Measurements from ENCODE around the gene ATP13A3. TPM values are rescaled to one million over a fixed set of nuclear protein-coding genes. Genes with fewer than 3 reads are reported as not detected.

The ATP13A3 gene

Small RNAs within 50 kb of the gene (small RNA-seq; reads per million reads assigned to genes)
- gene AC108676.2 (ENCODE audit: insufficient read depth) (not detected), gene RNU6-1101P (ENCODE audit: insufficient read depth) (not detected)

Measured in mesendoderm (in vitro differentiated cells).